KOPT-K1 (cell line): Measurements from ENCODE around the gene RALGPS1.

Experiments
- H3K27ac ChIP-seq: fragments of 200-600 bp; sonication (generic); 2 replicates; pipeline ENCODE4 v1.5.1; 2016; ENCODE audit warnings: antibody characterized with exemption, mild to moderate bottlenecking, low read depth, low read length; ENCODE audit not compliant: poor library complexity, severe bottlenecking
- H3K36me3 ChIP-seq: fragments of 200-600 bp; sonication (generic); 2 replicates; pipeline ENCODE4 v1.5.1; 2017; ENCODE audit warnings: antibody characterized with exemption, mild to moderate bottlenecking, low read length, moderate library complexity; ENCODE audit not compliant: insufficient read depth
- H3K9me3 ChIP-seq: fragments of 200-600 bp; sonication (generic); 2 replicates; pipeline ENCODE4 v1.5.1; 2017; ENCODE audit warnings: antibody characterized with exemption, low read length, mild to moderate bottlenecking; ENCODE audit not compliant: insufficient read depth, poor library complexity, severe bottlenecking

Gene RALGPS1

GRCh38 chr9:127203681-127204327, 289.2 kb downstream of the RALGPS1 start:
- Histone ChIP-seq H3K36me3 (no peaks in the 10 kb centered on the region), H3K27ac (no peak overlapping the region), H3K9me3 (no peaks in the 10 kb centered on the region)

- no peaks in the 10 kb centered on the region for H3K36me3 ChIP-seq
- H3K27ac ChIP-seq: no peak overlapping the region
- H3K9me3 ChIP-seq: no peaks in the 10 kb centered on the region
Observed at GRCh38 chr9:127204771-127205470, 290.3 kb downstream of the RALGPS1 start.

- Histone ChIP-seq H3K9me3 (no peaks in the 10 kb centered on the region), H3K36me3 (no peaks in the 10 kb centered on the region), H3K27ac (no peak overlapping the region)
Observed at GRCh38 chr9:127205952-127206351, 291.4 kb downstream of the RALGPS1 start.

- H3K36me3 ChIP-seq: no peaks in the 10 kb centered on the region
- H3K27ac ChIP-seq: no peak overlapping the region
- no peaks in the 10 kb centered on the region for H3K9me3 ChIP-seq
Observed at GRCh38 chr9:127206666-127207065, 292.1 kb downstream of the RALGPS1 start.

- Histone ChIP-seq H3K36me3 (no peaks in the 10 kb centered on the region), H3K9me3 (no peaks in the 10 kb centered on the region), H3K27ac (no peak overlapping the region)
Observed at GRCh38 chr9:127207734-127208410, 293.3 kb downstream of the RALGPS1 start.

GRCh38 chr9:127208416-127208815, 293.8 kb downstream of the RALGPS1 start:
- Histone ChIP-seq H3K36me3 (no peaks in the 10 kb centered on the region), H3K9me3 (no peaks in the 10 kb centered on the region), H3K27ac (no peak overlapping the region)

GRCh38 chr9:127209220-127209619, 294.6 kb downstream of the RALGPS1 start:
- H3K36me3 ChIP-seq: no peaks in the 10 kb centered on the region
- H3K9me3 ChIP-seq: no peaks in the 10 kb centered on the region
- no peak overlapping the region for H3K27ac ChIP-seq

- Histone ChIP-seq H3K9me3 (no peaks in the 10 kb centered on the region), H3K27ac (no peak overlapping the region), H3K36me3 (no peaks in the 10 kb centered on the region)
Observed at GRCh38 chr9:127209948-127210640, 295.5 kb downstream of the RALGPS1 start.

GRCh38 chr9:127210851-127211730, 296.5 kb downstream of the RALGPS1 start:
- Histone ChIP-seq H3K36me3 (no peaks in the 10 kb centered on the region), H3K9me3 (no peaks in the 10 kb centered on the region), H3K27ac (no peak overlapping the region)

- no peaks in the 10 kb centered on the region for H3K9me3 ChIP-seq
- H3K27ac ChIP-seq: no peak overlapping the region
- H3K36me3 ChIP-seq: no peaks in the 10 kb centered on the region
Observed at GRCh38 chr9:127211983-127212382, 297.4 kb downstream of the RALGPS1 start.

- H3K27ac ChIP-seq: no peak overlapping the region
- no peaks in the 10 kb centered on the region for H3K36me3 ChIP-seq
- no peaks in the 10 kb centered on the region for H3K9me3 ChIP-seq
Observed at GRCh38 chr9:127212453-127212852, 297.9 kb downstream of the RALGPS1 start.

GRCh38 chr9:127213859-127214258, 299.3 kb downstream of the RALGPS1 start:
- no peak overlapping the region for H3K27ac ChIP-seq
- H3K9me3 ChIP-seq: no peaks in the 10 kb centered on the region
- H3K36me3 ChIP-seq: no peaks in the 10 kb centered on the region

- Histone ChIP-seq H3K9me3 (no peaks in the 10 kb centered on the region), H3K27ac (no peak overlapping the region), H3K36me3 (no peaks in the 10 kb centered on the region)
Observed at GRCh38 chr9:127214421-127215267, 300.1 kb downstream of the RALGPS1 start.
